Measurements from ENCODE around the gene MYOM1. TPM values are rescaled to one million over a fixed set of nuclear protein-coding genes. Genes with fewer than 3 reads are reported as not detected.
"Not testable (repeated sequence)": the region's sequence is repeated elsewhere in the genome, so short reads cannot be mapped to it uniquely, and the experiment has no call there.

MYOM1 gene
- total RNA-seq, 2 donors from 2014 or later = 0.39 to 1.1 TPM

- ATAC-seq (replicated peaks in 1 of 2) (no peak), DNase-seq (no peak)
- no peaks in the 10 kb centered on the region for H3K27me3 Mint-ChIP-seq (ENCODE audit: low read depth)
- H3K27ac Mint-ChIP-seq = no peak overlapping the region
- no peaks in the 10 kb centered on the region for H3K4me1 Mint-ChIP-seq (ENCODE audit: low read depth)
- H3K9me3 Mint-ChIP-seq = no peaks in the 10 kb centered on the region
- no peak overlapping the region for H3K4me3 Mint-ChIP-seq
- H3K36me3 Mint-ChIP-seq (ENCODE audit: insufficient read depth in 2 of 2) = no peaks in the 10 kb centered on the region
Observed at GRCh38 chr18:3081584-3081991, 138.2 kb downstream of the MYOM1 start.

- DNase-seq (no peak), ATAC-seq (replicated peaks in 1 of 2) (no peak)
- H3K4me3 Mint-ChIP-seq = no peak overlapping the region
- no peaks in the 10 kb centered on the region for H3K36me3 Mint-ChIP-seq (ENCODE audit: insufficient read depth in 2 of 2)
- H3K27me3 Mint-ChIP-seq (ENCODE audit: low read depth) = no peaks in the 10 kb centered on the region
- peak overlapping the region; percentile 33 for H3K27ac Mint-ChIP-seq
- no peaks in the 10 kb centered on the region for H3K9me3 Mint-ChIP-seq
- H3K4me1 Mint-ChIP-seq (ENCODE audit: low read depth) = peaks cover 13% of the 10 kb centered on the region
Observed at GRCh38 chr18:3079653-3080052, 140.1 kb downstream of the MYOM1 start.

GRCh38 chr18:3075491-3075890 lies 144.3 kb downstream of the MYOM1 start:
- DNase-seq (no peak), ATAC-seq (replicated peaks in 1 of 2) (peak in 1 of 2 donors; percentile 37)
- Mint-ChIP-seq H3K4me1 (ENCODE audit: low read depth) (peaks cover 29% of the 10 kb centered on the region), H3K36me3 (ENCODE audit: insufficient read depth in 2 of 2) (no peaks in the 10 kb centered on the region), H3K27me3 (ENCODE audit: low read depth) (no peaks in the 10 kb centered on the region), H3K27ac (peak overlapping the region; percentile 28), H3K4me3 (peak overlapping the region in 1 of 2 donors; percentile 40), H3K9me3 (no peaks in the 10 kb centered on the region)

DNA sequence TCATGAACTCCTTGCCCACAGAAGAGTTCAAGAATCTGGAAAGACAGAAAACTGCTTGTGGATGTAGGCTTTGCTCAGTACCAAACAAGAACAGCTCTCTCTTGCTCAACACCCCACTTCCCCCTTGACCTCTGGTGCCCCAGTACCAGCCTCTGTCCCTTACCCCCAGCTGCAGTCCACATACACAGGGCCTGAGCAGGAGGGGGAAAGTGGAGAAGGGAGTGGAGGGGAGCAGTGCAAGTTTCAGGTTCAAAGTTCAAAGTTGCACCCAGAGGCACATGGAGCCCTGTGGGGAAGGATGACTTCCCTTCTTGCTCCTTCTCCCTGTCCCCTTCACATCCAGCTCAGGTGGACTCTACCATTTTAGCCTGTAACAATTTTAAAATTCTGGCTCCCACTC lies 145.7 kb downstream of the MYOM1 start:
- H3K9me3 Mint-ChIP-seq = no peaks in the 10 kb centered on the region
- peaks cover 43% of the 10 kb centered on the region for H3K4me1 Mint-ChIP-seq (ENCODE audit: low read depth)
- no peak overlapping the region for H3K4me3 Mint-ChIP-seq
- no peaks in the 10 kb centered on the region for H3K36me3 Mint-ChIP-seq (ENCODE audit: insufficient read depth in 2 of 2)
- ATAC-seq (replicated peaks in 1 of 2) (no peak), DNase-seq (no peak)
- H3K27me3 Mint-ChIP-seq (ENCODE audit: low read depth) = no peaks in the 10 kb centered on the region
- no peak overlapping the region for H3K27ac Mint-ChIP-seq

- not testable (repeated sequence) for H3K4me3 Mint-ChIP-seq; ATAC-seq (replicated peaks in 1 of 2); H3K27me3 Mint-ChIP-seq (ENCODE audit: low read depth); H3K9me3 Mint-ChIP-seq; H3K36me3 Mint-ChIP-seq (ENCODE audit: insufficient read depth in 2 of 2); H3K27ac Mint-ChIP-seq; DNase-seq
- H3K4me1 Mint-ChIP-seq (ENCODE audit: low read depth) = peaks cover 49% of the 10 kb centered on the region
Observed at GRCh38 chr18:3073353-3073752, 146.4 kb downstream of the MYOM1 start.

- no peak overlapping the region for H3K4me3 Mint-ChIP-seq
- no peak overlapping the region for H3K27ac Mint-ChIP-seq
- DNase-seq (no peak), ATAC-seq (replicated peaks in 1 of 2) (no peak)
- H3K36me3 Mint-ChIP-seq (ENCODE audit: insufficient read depth in 2 of 2) = no peaks in the 10 kb centered on the region
- no peaks in the 10 kb centered on the region for H3K27me3 Mint-ChIP-seq (ENCODE audit: low read depth)
- H3K9me3 Mint-ChIP-seq = no peaks in the 10 kb centered on the region
- peaks cover 66% of the 10 kb centered on the region for H3K4me1 Mint-ChIP-seq (ENCODE audit: low read depth)
Observed at GRCh38 chr18:3071676-3072075, 148.1 kb downstream of the MYOM1 start.

- H3K27me3 Mint-ChIP-seq (ENCODE audit: low read depth) = no peaks in the 10 kb centered on the region
- peaks cover 59% of the 10 kb centered on the region for H3K4me1 Mint-ChIP-seq (ENCODE audit: low read depth)
- H3K4me3 Mint-ChIP-seq = peak overlapping the region; percentile 62 to 80
- H3K36me3 Mint-ChIP-seq (ENCODE audit: insufficient read depth in 2 of 2) = no peaks in the 10 kb centered on the region
- ATAC-seq (replicated peaks in 1 of 2) (peak; percentile 19 to 29), DNase-seq (no peak)
- peak overlapping the region; percentile 94 for H3K27ac Mint-ChIP-seq
- H3K9me3 Mint-ChIP-seq = no peaks in the 10 kb centered on the region
Observed at GRCh38 chr18:3069671-3070433, 149.9 kb downstream of the MYOM1 start.

DNA sequence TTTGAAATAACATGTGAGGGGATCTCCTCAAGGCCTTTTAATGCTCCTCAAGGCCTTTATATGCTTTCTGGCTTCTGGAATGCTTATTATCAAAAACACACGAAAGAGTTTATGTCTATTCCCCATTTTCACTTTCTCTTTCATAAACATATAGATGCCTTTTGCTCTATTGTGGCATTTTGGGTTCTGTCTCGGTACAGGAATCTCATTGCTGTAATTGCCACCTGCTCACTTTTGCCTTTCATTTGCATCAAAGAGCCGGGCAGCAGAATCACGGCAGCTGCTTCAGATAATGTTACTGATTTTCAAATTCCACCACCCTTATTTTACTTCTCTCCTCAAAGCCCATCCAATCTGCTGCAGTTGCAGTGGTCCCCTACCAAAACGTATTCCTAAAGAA lies 152.0 kb downstream of the MYOM1 start:
- peak in 1 of 2 donors; percentile 38 for ATAC-seq (replicated peaks in 1 of 2)
- no peak for DNase-seq
- Mint-ChIP-seq H3K9me3 (no peaks in the 10 kb centered on the region), H3K27me3 (ENCODE audit: low read depth) (no peaks in the 10 kb centered on the region), H3K36me3 (ENCODE audit: insufficient read depth in 2 of 2) (no peaks in the 10 kb centered on the region), H3K4me3 (peak overlapping the region; percentile 66 to 90), H3K27ac (peak overlapping the region; percentile 94), H3K4me1 (ENCODE audit: low read depth) (peaks cover 55% of the 10 kb centered on the region)

- Mint-ChIP-seq H3K4me1 (ENCODE audit: low read depth) (peaks cover 60% of the 10 kb centered on the region), H3K9me3 (no peaks in the 10 kb centered on the region)
Observed at GRCh38 chr18:3067165-3067661, 152.6 kb downstream of the MYOM1 start.

GRCh38 chr18:3066341-3067110 lies 153.2 kb downstream of the MYOM1 start:
- no peaks in the 10 kb centered on the region for H3K27me3 Mint-ChIP-seq (ENCODE audit: low read depth)
- no peaks in the 10 kb centered on the region for H3K36me3 Mint-ChIP-seq (ENCODE audit: insufficient read depth in 2 of 2)
- H3K4me1 Mint-ChIP-seq (ENCODE audit: low read depth) = peaks cover 67% of the 10 kb centered on the region
- H3K27ac Mint-ChIP-seq = no peak overlapping the region
- no peak for DNase-seq
- no peak for ATAC-seq (replicated peaks in 1 of 2)
- H3K4me3 Mint-ChIP-seq = peak overlapping the region; percentile 11 to 66
- H3K9me3 Mint-ChIP-seq = no peaks in the 10 kb centered on the region

More at GRCh38 chr18:3067165-3067661, 152.6 kb downstream of the MYOM1 start:
- Mint-ChIP-seq H3K27ac (peak overlapping the region; percentile 94), H3K4me3 (peak overlapping the region; percentile 66 to 90), H3K27me3 (ENCODE audit: low read depth) (no peaks in the 10 kb centered on the region), H3K36me3 (ENCODE audit: insufficient read depth in 2 of 2) (no peaks in the 10 kb centered on the region)
- ATAC-seq (replicated peaks in 1 of 2) = no peak
- peak in 1 of 2 donors; percentile 23 for DNase-seq

DNA sequence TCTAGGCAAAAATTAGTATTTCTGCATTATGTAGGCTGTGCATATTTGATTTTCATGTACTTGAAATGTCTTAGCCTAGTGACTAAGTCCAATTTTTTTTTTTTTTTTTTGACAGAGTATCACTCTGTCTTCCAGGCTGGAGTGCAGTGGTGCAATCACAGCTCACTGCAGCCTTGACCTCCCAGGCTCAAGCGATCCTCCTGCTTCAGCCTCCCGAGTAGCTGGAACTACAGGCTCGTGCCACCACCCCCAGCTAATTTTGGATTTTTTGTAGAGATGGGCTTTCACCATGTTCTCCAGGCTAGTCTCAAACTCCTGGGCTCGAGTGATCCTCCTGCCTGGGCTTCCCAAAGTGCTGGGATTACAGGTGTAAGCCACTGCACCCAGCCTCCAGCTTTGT lies 156.0 kb downstream of the MYOM1 start:
- H3K27me3 Mint-ChIP-seq (ENCODE audit: low read depth); DNase-seq; H3K9me3 Mint-ChIP-seq; H3K4me3 Mint-ChIP-seq; ATAC-seq (replicated peaks in 1 of 2); H3K27ac Mint-ChIP-seq; H3K36me3 Mint-ChIP-seq (ENCODE audit: insufficient read depth in 2 of 2): not testable (repeated sequence)
- peaks cover 70% of the 10 kb centered on the region for H3K4me1 Mint-ChIP-seq (ENCODE audit: low read depth)

- ATAC-seq (replicated peaks in 1 of 2) = peak; percentile 41 to 48
- Mint-ChIP-seq H3K4me3 (peak overlapping the region; percentile 68 to 74), H3K27ac (peak overlapping the region; percentile 45)
Observed at GRCh38 chr18:3062798-3063680, 156.7 kb downstream of the MYOM1 start.

More at GRCh38 chr18:3062798-3063680, 156.7 kb downstream of the MYOM1 start:
- Mint-ChIP-seq H3K27me3 (ENCODE audit: low read depth) (no peaks in the 10 kb centered on the region), H3K36me3 (ENCODE audit: insufficient read depth in 2 of 2) (no peaks in the 10 kb centered on the region), H3K9me3 (no peaks in the 10 kb centered on the region), H3K4me1 (ENCODE audit: low read depth) (peaks cover 71% of the 10 kb centered on the region)
- DNase-seq = peak; percentile 73 to 83
